Breast epithelium (tissue), 4 donors: ENCODE measurements around the gene CTNNBIP1. TPM values are rescaled to one million over a fixed set of nuclear protein-coding genes. Genes with fewer than 3 reads are reported as not detected.
A peak's percentile ranks its signal among the peaks of the same experiment; 100 is the strongest.

Experiments
- DNase-seq, 2 donors: peaks; one replicate each; pipeline ENCODE4 v3.0.0-alpha.2; 2019; ENCODE audit warnings: low spot score in 2 of 2
- H3K27ac ChIP-seq, 2 donors: fragments of 200-600 bp; sonication (generic) in 1 of 2; one replicate each; pipeline ENCODE4 v1.5.1; 2016 to 2019; ENCODE audit warnings: mild to moderate bottlenecking in 1 of 2
- H3K27me3 ChIP-seq, 2 donors: fragments of 200-600 bp; sonication (generic) in 1 of 2; one replicate each; pipeline versions ENCODE4 v1.5.1 to v1.6.0; 2017 to 2019; ENCODE audit warnings: control low read depth in 1 of 2, mild to moderate bottlenecking in 1 of 2
- H3K36me3 ChIP-seq: fragments of 200-600 bp; one replicate; pipeline ENCODE4 v1.5.1; 2019
- H3K4me1 ChIP-seq, 2 donors: fragments of 200-600 bp; sonication (generic); one replicate each; pipeline ENCODE4 v1.5.1; 2016 to 2019; ENCODE audit warnings: control low read depth in 1 of 2
- H3K4me3 ChIP-seq, 3 donors: fragments of 200-600 bp; sonication (generic); 1 replicate in 2 of 3; 2 replicates in 1 of 3; pipeline ENCODE4 v1.5.1; 2016 to 2019; ENCODE audit warnings: mild to moderate bottlenecking in 3 of 3, moderate library complexity in 2 of 3
- H3K9me3 ChIP-seq, 2 donors: fragments of 200-600 bp; sonication (generic) in 1 of 2; one replicate each; pipeline ENCODE4 v1.5.1; 2016 to 2019; ENCODE audit warnings: control low read depth in 1 of 2
- POLR2A ChIP-seq: fragments of 450-650 bp; IDR thresholded peaks from one replicate; pipeline ENCODE4 v1.6.1; 2016; ENCODE audit warnings: antibody characterized with exemption, mild to moderate bottlenecking, moderate library complexity
- POLR2AphosphoS5 ChIP-seq, 3 donors: sonication (generic); formaldehyde crosslinking; IDR thresholded peaks; one replicate each; pipeline ENCODE4 v1.6.1; 2017; ENCODE audit warnings: antibody characterized with exemption in 3 of 3
- intact Hi-C: fragments of 100-400 bp; cut with DNase I; formaldehyde crosslinking; loops from one replicate; pipeline ENCODE4 v1.15.1; 2023; ENCODE audit warnings: low total_unique reads
- total RNA-seq, 3 donors: library from RNA; depleted of rRNA; stranded (reverse); fragments of >200 nt; gene quantifications; one replicate each; pipeline ENCODE4 v1.1.0, GENCODE V29; 2016
- TF ChIP-seq, protein P1 (sequence below), 3 donors: fragments of 450-650 bp; IDR thresholded peaks; one replicate each; pipeline ENCODE4 v1.5.1; 2016 to 2017; ENCODE audit warnings: antibody characterized with exemption in 3 of 3, mild to moderate bottlenecking in 3 of 3, moderate library complexity in 3 of 3

CTNNBIP1 gene
- total RNA-seq, 3 donors from 2014 or later = 25.9 to 37.9 (median 29.5) TPM

DNA sequence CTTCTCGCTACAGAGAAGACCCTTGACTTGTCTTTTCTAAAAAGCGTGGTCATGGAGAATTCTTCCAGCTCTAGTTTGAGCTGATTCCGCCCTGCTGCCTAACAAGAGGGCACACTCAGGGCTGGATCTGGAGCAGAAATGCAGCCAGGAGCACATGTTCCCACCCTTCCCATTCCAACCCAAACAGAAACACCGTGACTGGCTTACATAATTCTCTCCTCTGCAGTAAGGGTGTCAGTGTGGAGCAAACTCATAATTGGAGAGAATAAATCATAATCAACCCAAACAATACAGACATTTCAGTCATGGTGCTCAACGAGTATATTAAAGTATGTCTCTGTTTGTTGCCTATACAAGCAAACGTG, 34.5 kb downstream of the CTNNBIP1 start:
- no peaks in the 10 kb centered on the region for H3K27me3 ChIP-seq
- H3K36me3 ChIP-seq = no peaks in the 10 kb centered on the region
- H3K9me3 ChIP-seq = no peaks in the 10 kb centered on the region
- H3K4me1 ChIP-seq = peaks cover 0 to 3% of the 10 kb centered on the region in 2 donors
- no peak overlapping the region for H3K4me3 ChIP-seq
- TF ChIP-seq POLR2A = no peak
- TF ChIP-seq POLR2AphosphoS5 (IDR thresholded peaks at IDR 0.05) = no peak
- TF ChIP-seq, protein P1, sequence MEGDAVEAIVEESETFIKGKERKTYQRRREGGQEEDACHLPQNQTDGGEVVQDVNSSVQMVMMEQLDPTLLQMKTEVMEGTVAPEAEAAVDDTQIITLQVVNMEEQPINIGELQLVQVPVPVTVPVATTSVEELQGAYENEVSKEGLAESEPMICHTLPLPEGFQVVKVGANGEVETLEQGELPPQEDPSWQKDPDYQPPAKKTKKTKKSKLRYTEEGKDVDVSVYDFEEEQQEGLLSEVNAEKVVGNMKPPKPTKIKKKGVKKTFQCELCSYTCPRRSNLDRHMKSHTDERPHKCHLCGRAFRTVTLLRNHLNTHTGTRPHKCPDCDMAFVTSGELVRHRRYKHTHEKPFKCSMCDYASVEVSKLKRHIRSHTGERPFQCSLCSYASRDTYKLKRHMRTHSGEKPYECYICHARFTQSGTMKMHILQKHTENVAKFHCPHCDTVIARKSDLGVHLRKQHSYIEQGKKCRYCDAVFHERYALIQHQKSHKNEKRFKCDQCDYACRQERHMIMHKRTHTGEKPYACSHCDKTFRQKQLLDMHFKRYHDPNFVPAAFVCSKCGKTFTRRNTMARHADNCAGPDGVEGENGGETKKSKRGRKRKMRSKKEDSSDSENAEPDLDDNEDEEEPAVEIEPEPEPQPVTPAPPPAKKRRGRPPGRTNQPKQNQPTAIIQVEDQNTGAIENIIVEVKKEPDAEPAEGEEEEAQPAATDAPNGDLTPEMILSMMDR (IDR thresholded peaks at IDR 0.05) = no peak
- intact Hi-C loops = no loop called here
- H3K27ac ChIP-seq = no peak overlapping the region
- DNase-seq = no peak

DNA sequence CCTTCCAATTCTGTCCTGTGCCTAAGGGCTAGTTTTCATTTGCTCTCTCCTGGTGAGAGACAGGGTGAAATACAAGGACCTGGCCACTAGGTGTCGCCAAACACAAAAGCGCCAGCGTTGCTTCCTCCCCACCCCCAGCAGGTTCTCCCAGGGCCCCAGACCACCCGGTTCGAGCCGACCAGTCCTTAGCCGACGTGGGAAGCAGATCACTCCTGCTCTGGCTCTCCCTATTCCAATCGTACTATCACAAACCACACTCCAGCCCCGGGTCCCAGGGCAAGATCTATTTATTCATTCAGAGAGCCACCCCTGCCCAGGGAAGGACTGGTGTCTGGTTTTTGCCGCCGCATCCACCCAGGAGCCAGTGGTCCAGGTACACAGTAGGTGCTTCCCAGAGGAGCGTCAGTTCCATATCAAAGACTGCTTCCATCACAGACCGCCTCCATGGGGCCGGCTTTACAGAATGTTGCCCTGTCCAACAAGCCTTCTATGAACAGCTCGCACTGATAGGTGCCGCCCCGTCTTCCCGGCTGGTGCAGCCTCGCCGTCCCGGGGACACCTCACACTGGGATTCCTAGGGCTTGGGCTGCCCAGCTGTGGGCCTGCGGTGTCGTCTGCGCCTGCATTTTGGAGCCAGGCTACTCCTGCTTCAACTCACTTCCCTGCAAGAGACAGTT, 35.0 kb downstream of the CTNNBIP1 start:
- peak overlapping the region in 1 of 3 donors; percentile 37 for H3K4me3 ChIP-seq
- no peaks in the 10 kb centered on the region for H3K36me3 ChIP-seq
- no peaks in the 10 kb centered on the region for H3K9me3 ChIP-seq
- TF ChIP-seq, protein P1 (IDR thresholded peaks at IDR 0.05) = peak; percentile 92 to 93 (median 92)
- TF ChIP-seq POLR2AphosphoS5 (IDR thresholded peaks at IDR 0.05) (peak in 1 of 3 donors; percentile 13), POLR2A (no peak)
- intact Hi-C loops = no loop called here
- peaks cover 0 to 3% of the 10 kb centered on the region in 2 donors for H3K4me1 ChIP-seq
- peak; percentile 30 to 75 for DNase-seq
- no peaks in the 10 kb centered on the region for H3K27me3 ChIP-seq
- H3K27ac ChIP-seq = no peak overlapping the region

DNA sequence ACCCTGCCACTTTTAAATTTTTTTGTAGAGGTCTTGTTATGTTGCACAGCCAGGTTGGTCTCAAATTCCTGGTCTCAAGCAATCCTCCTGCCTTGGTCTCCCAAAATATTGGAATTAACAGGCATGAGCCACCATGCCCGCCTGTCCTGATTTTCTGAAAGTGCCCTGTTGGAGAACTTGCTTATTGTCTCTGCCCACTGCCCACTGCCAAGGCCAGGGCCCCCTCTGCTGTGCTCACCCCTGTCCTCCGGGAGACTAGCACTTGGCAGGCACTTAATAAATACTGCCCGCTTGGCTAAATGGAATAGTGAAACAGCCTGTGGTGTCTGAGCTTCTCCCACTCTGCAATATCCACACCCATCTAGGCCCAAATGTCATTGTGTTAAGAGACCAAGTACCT, 35.7 kb downstream of the CTNNBIP1 start:
- intact Hi-C loops = no loop called here
- Histone ChIP-seq H3K4me3 (no peak overlapping the region), H3K27me3 (no peaks in the 10 kb centered on the region), H3K4me1 (peaks cover 0 to 3% of the 10 kb centered on the region in 2 donors), H3K27ac (no peak overlapping the region), H3K9me3 (no peaks in the 10 kb centered on the region), H3K36me3 (no peaks in the 10 kb centered on the region)
- DNase-seq = no peak
- TF ChIP-seq, protein P1 (IDR thresholded peaks at IDR 0.05) = no peak
- no peak for TF ChIP-seq POLR2AphosphoS5 (IDR thresholded peaks at IDR 0.05)
- TF ChIP-seq POLR2A = no peak

DNA sequence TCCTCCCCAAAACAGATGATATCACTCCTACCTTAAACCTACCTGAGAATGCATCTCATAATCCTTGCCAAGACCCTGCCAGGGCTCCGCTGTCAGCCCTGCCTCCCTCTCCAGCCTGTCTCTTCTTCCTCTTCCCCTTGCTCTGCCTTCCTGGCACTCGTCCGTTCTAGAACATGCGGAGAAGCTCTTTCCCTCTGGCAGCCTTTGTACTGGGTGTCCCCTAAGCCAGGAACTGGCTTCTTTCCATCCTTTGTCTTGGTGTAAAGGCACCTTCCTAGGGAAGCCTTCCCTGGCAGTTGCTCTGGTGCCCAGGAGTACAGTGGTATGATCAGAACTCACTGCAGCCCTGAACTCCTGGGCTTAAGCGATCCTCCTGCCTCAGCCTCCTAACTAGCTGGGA, 36.1 kb downstream of the CTNNBIP1 start:
- Histone ChIP-seq H3K4me3 (no peak overlapping the region), H3K9me3 (no peaks in the 10 kb centered on the region), H3K27me3 (no peaks in the 10 kb centered on the region), H3K4me1 (peaks cover 0 to 3% of the 10 kb centered on the region in 2 donors), H3K36me3 (no peaks in the 10 kb centered on the region), H3K27ac (no peak overlapping the region)
- DNase-seq = no peak
- TF ChIP-seq POLR2AphosphoS5 (IDR thresholded peaks at IDR 0.05) (no peak), POLR2A (no peak)
- TF ChIP-seq, protein P1 (IDR thresholded peaks at IDR 0.05) = no peak
- intact Hi-C loops = no loop called here

DNA sequence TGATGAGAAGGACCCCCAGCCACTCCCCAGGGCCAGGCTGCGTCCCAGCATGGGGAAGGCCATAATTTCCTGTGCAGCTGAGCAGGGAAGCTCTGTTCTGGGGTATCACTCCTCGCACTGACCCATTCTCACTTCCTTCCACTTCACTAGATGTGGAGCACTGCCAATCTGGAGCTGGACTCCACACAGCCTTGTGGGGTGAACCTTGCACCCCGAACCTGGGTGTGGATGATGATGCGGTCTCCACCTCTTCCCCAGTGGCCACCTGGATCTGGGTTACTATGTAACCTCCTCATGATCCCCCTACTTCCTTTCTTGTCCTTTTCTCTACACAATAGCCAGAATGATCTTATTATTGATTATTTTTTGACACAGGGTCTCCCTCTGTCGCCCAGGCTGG, 36.7 kb downstream of the CTNNBIP1 start:
- intact Hi-C loops = no loop called here
- DNase-seq = no peak

More for the DNA sequence above, 36.7 kb downstream of the CTNNBIP1 start:
- H3K4me3 ChIP-seq = no peak overlapping the region
- TF ChIP-seq POLR2A = no peak
- no peak for TF ChIP-seq POLR2AphosphoS5 (IDR thresholded peaks at IDR 0.05)
- TF ChIP-seq, protein P1 (IDR thresholded peaks at IDR 0.05) = no peak
- no peaks in the 10 kb centered on the region for H3K27me3 ChIP-seq
- H3K27ac ChIP-seq = no peak overlapping the region
- H3K9me3 ChIP-seq = no peaks in the 10 kb centered on the region
- no peaks in the 10 kb centered on the region for H3K36me3 ChIP-seq
- H3K4me1 ChIP-seq = peaks cover 0 to 3% of the 10 kb centered on the region in 2 donors
